LNCaP clone FGC (cell line): ENCODE measurements around the gene SEPTIN7.
"Not testable (repeated sequence)": the region's sequence is repeated elsewhere in the genome, so short reads cannot be mapped to it uniquely, and the experiment has no call there.

Experiments
- DNase-seq: peaks from one replicate; pipeline ENCODE4 v3.0.0-alpha.2; 2011; ENCODE audit warnings: low read depth
- H3K4me3 ChIP-seq: 2 replicates; pipeline ENCODE4 v1.5.1; 2011; ENCODE audit warnings: mild to moderate bottlenecking, low read depth, low read length, control low read depth
- TF ChIP-seq, protein P1 (sequence below): IDR thresholded peaks from 2 replicates; pipeline ENCODE4 v1.5.1; 2012; ENCODE audit warnings: mild to moderate bottlenecking; ENCODE audit not compliant: control insufficient read depth, insufficient read depth; ENCODE audit errors: extremely low read depth

SEPTIN7 gene

DNA sequence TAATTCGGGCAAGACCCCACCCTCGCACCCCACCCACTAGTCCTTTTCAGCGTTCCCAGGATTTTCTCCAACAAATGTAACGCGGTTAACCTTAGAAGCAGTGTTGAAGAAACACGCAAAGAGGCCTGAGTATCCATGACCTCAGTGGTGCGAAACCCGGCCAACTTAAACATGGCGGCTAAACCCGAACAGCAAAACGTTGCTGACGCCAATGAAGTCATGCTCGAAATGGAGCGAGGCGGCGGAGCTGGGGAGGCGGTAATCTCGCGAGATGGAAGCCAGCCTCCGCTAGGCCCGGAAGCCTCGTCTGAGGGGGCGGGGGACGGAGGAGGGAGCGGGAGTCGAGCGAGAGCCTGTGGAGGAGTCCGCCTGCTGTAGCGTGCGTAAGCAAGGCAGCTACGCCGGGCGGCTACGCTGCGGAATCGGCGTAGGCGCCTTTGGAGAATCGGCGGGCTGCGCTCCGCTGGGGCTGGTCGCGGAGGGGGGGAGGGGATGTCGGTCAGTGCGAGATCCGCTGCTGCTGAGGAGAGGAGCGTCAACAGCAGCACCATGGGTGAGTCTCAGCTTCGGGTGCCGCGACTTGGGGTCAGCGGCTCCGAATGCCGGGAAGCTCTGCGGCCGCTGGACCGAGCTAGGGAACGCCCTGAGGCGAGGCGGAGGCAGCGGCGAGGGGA, at the start of gene SEPTIN7:
Gene SEPTIN7, plus strand, starts transcription at position 340 of the 674 bp plus-strand sequence. Its CDS starts 153 bp downstream, at position 493.
- H3K4me3 ChIP-seq: peak within 1 kb of the TSS; percentile 84
- TF ChIP-seq, protein P1, sequence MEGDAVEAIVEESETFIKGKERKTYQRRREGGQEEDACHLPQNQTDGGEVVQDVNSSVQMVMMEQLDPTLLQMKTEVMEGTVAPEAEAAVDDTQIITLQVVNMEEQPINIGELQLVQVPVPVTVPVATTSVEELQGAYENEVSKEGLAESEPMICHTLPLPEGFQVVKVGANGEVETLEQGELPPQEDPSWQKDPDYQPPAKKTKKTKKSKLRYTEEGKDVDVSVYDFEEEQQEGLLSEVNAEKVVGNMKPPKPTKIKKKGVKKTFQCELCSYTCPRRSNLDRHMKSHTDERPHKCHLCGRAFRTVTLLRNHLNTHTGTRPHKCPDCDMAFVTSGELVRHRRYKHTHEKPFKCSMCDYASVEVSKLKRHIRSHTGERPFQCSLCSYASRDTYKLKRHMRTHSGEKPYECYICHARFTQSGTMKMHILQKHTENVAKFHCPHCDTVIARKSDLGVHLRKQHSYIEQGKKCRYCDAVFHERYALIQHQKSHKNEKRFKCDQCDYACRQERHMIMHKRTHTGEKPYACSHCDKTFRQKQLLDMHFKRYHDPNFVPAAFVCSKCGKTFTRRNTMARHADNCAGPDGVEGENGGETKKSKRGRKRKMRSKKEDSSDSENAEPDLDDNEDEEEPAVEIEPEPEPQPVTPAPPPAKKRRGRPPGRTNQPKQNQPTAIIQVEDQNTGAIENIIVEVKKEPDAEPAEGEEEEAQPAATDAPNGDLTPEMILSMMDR: no peak
- DNase-seq: peak; percentile 96

DNA sequence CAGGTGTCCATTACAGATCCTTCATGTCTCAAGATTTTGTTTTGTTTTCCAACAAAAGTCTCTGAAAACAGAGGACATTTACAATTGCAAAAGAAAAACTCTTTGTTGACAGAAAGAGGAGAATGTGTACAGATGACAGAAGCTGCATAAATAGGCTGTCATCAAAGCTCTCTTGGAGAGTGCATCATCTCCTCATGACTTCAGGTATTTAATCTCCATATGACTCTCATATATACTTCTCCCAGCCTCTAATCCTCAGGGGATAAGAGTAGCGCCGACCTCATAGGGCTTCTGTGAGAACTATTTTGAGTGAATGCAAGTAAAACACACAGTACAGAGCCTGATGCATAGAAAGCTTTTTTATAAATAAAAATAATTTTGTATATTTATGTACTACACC, 48.1 kb upstream of the SEPTIN7 start:
- H3K4me3 ChIP-seq: no peak overlapping the region
- DNase-seq: no peak
- TF ChIP-seq, protein P1: no peak

DNA sequence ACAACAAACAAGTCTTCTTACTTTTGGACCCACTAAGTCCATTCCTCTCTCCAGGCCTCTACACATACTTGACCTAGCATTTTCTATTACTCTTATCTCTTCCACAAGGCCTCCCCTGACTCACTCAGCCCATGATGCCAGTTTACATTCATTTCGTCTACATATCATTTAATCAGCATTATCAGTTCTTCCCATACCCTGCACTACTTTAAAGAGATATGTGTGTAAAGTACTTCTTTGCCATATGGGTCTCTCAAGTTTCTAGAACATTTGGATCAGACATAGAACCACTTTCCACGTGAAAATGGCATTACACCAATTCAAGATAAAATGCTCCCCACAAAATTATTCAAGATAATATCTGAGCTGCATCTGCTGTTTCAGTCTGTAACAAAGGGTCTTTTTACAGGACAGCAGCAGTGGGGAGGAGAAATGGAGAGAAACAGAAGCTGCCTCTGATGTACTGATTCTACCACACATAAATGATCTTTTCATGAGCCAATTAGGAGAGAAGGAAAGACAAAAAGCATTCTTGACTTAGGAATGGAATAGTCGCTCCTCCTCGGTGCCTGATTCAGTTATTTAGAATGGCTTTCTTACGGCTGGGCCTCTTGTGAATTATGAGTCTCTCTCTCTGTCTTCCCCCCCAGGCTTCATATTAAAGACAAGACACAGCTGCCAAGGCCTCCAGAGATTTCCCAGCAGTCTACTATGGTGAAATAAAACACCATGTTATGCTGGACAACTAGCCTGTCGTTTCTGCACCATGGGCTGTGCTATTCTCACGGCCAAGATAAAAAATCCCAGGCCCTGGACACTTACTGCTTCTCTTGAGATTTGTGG, 46.9 kb upstream of the SEPTIN7 start:
- no peak overlapping the region for H3K4me3 ChIP-seq
- no peak for DNase-seq
- TF ChIP-seq, protein P1: no peak

DNA sequence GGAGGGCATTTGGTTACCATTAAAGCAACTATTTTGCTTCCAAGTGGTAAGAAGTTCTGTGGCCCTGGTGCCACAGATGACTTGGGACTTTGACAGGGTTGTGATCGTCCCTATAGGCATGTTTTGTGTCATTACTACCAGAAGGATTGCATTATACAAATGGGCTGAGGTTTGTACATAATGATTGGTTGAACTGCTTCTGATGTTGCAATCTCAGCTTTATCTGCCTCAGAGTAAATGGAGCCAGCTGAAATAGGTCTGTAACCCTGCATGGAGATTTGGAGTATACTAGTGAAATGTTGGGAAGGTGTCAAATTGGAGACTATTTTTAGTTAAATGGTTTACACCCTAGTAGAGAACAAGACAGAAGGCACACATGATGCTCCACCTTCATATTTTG, 46.1 kb upstream of the SEPTIN7 start:
- H3K4me3 ChIP-seq: no peak overlapping the region
- no peak for DNase-seq
- TF ChIP-seq, protein P1: no peak

DNA sequence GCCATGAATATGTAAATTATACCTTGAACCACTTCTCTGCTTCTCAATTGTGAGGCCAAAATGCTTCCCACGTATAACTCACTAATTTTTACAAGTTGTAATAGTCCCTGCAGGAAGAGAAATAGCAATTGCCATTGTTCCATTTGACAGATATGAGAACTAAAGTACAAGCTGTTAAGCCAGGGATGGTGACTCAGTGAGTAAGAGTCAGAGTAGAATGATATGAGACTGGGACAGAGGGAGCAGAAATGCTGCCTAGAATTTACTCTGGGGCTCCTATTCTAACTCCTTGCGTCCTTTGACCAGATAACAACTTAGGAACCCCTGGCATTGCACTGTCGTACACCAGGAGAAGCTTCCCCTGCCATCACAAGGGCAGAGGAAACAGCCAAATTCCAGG, 45.1 kb upstream of the SEPTIN7 start:
- no peak overlapping the region for H3K4me3 ChIP-seq
- TF ChIP-seq, protein P1: no peak
- DNase-seq: no peak

DNA sequence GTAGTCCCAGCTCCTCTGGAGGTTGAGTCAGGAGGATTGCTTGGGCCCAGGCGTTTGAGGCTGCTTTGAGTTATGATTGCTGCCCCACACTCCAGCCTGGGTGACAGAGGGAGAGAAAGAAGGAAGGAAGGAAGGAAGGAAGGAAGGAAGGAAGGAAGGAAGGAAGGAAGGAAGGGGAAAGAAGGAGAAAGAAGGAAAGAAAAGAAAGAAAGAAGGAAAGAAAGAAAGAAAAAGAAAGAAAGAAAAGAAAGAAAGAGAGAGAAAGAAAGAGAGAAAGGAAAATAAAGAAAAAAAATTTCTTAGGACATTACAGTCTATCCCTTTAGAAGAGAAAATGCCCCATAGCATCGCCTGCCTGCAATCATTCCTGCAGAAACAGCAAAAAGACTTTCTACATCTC, 44.4 kb upstream of the SEPTIN7 start:
- not testable (repeated sequence) for DNase-seq, H3K4me3 ChIP-seq

DNA sequence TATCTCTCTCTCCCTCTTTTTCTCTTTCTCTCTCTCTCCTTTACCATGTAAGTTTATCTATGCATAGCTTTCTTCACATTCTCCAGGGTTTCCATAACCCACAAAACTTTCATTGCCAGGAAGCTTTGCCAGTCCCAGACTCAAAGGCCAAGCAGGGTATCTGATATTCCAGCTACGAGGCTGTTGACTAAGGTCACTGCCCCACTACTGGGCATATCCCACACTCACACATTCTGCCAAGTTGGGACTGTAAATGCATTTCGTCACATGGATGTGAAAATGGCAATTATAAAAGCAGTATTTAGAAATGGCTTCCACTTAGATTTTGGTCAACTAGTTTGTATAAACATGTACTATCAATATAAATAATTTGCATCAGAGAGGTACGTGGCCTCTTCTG, 43.3 kb upstream of the SEPTIN7 start:
- TF ChIP-seq, protein P1: no peak
- no peak for DNase-seq
- no peak overlapping the region for H3K4me3 ChIP-seq
